Hepatocyte (in vitro differentiated cells): ENCODE data around the gene KHDRBS2. TPM values are rescaled to one million over a fixed set of nuclear protein-coding genes. Genes with fewer than 3 reads are reported as not detected.

ENCODE experiments used
- DNase-seq: peaks from one replicate; pipeline ENCODE4 v3.0.0-alpha.2; 2016; ENCODE audit warnings: low spot score
- H2AFZ ChIP-seq: fragments of 200-600 bp; sonication (generic); 2 replicates; pipeline ENCODE4 v1.6.0; 2016; ENCODE audit warnings: antibody characterized with exemption, mild to moderate bottlenecking
- H3K27ac ChIP-seq: fragments of 200-600 bp; sonication (generic); 2 replicates; pipeline ENCODE4 v1.5.1; 2016; ENCODE audit warnings: mild to moderate bottlenecking
- H3K27me3 ChIP-seq: fragments of 200-600 bp; sonication (generic); 2 replicates; pipeline ENCODE4 v1.6.1; 2016
- H3K36me3 ChIP-seq: fragments of 200-600 bp; sonication (generic); replicated peaks from 2 replicates; pipeline ENCODE4 v1.5.1; 2016; ENCODE audit warnings: low read depth; ENCODE audit not compliant: insufficient read depth
- H3K4me1 ChIP-seq: fragments of 200-600 bp; sonication (generic); 2 replicates; pipeline ENCODE4 v1.5.1; 2016; ENCODE audit warnings: mild to moderate bottlenecking, moderate library complexity; ENCODE audit not compliant: insufficient read depth
- H3K4me2 ChIP-seq: fragments of 200-600 bp; sonication (generic); 2 replicates; pipeline ENCODE4 v1.6.0; 2016
- H3K4me3 ChIP-seq: fragments of 200-600 bp; sonication (generic); 2 replicates; pipeline ENCODE4 v1.5.1; 2016; ENCODE audit warnings: mild to moderate bottlenecking
- H3K79me2 ChIP-seq: fragments of 200-600 bp; sonication (generic); 2 replicates; pipeline ENCODE4 v1.6.0; 2017; ENCODE audit warnings: mild to moderate bottlenecking
- H3K9me2 ChIP-seq: fragments of 200-600 bp; sonication (generic); replicated peaks from 2 replicates; pipeline ENCODE4 v1.6.0; 2017; ENCODE audit warnings: mild to moderate bottlenecking; ENCODE audit not compliant: insufficient read depth
- H3K9me3 ChIP-seq: fragments of 200-600 bp; sonication (generic); 2 replicates; pipeline ENCODE4 v1.5.1; 2016; ENCODE audit warnings: low read depth, mild to moderate bottlenecking
- H4K20me1 ChIP-seq: fragments of 200-600 bp; sonication (generic); 2 replicates; pipeline ENCODE4 v1.6.0; 2016; ENCODE audit warnings: mild to moderate bottlenecking; ENCODE audit not compliant: insufficient read depth, poor library complexity, severe bottlenecking
- EZH2 ChIP-seq: fragments of 200-600 bp; sonication (generic); IDR thresholded peaks from 2 replicates; pipeline ENCODE4 v1.6.1; 2016; ENCODE audit warnings: antibody characterized with exemption, mild to moderate bottlenecking, borderline replicate concordance
- EZH2phosphoT487 ChIP-seq: fragments of 200-600 bp; sonication (generic); IDR thresholded peaks from one replicate; pipeline ENCODE4 v1.6.1; 2018; ENCODE audit warnings: antibody characterized with exemption, mild to moderate bottlenecking, low read depth, moderate library complexity; ENCODE audit not compliant: unreplicated experiment, severe bottlenecking
- WGBS: methylation state at CpG from one replicate; pipeline ENCODE4 v1.1.6; 2016; ENCODE audit warnings: low lambda C conversion rate; ENCODE audit errors: missing lambda C conversion rate; 5-methylcytosine and 5-hydroxymethylcytosine counted together
- polyA plus RNA-seq: library from polyadenylated mRNA; unstranded; fragments of >200 nt; fragmentation: Nextera tagmentation; extraction: Ambion mirVana; gene quantifications from 2 replicates; pipeline ENCODE4 v1.2.1, GENCODE V29; 2016
- total RNA-seq: library from RNA; depleted of rRNA; stranded (reverse); fragments of >200 nt; gene quantifications from 2 replicates; pipeline ENCODE4 v1.2.3, GENCODE V29; 2014
- TF ChIP-seq, protein P1 (sequence below): fragments of 200-600 bp; sonication (generic); IDR thresholded peaks from 2 replicates; pipeline ENCODE4 v1.5.1; 2016; ENCODE audit warnings: antibody characterized with exemption, mild to moderate bottlenecking; ENCODE audit not compliant: poor library complexity

KHDRBS2 gene
- total and polyA plus RNA-seq, 2 experiments from 2014 or later = 5.9 to 12.3 TPM

- WGBS = 81% methylated on average over 2 of the region's 2 CpGs
- Histone ChIP-seq H3K36me3 (no peaks in the 10 kb centered on the region), H3K4me3 (no peak overlapping the region), H3K4me2 (no peak overlapping the region), H3K27ac (no peak overlapping the region), H3K27me3 (no peaks in the 10 kb centered on the region), H3K79me2 (no peaks in the 10 kb centered on the region), H2AFZ (no peak overlapping the region), H3K9me2 (no peaks in the 10 kb centered on the region), H3K4me1 (no peaks in the 10 kb centered on the region), H4K20me1 (no peaks in the 10 kb centered on the region), H3K9me3 (no peaks in the 10 kb centered on the region)
- TF ChIP-seq EZH2 = no peak
- TF ChIP-seq EZH2phosphoT487 = no peak
- TF ChIP-seq, protein P1, sequence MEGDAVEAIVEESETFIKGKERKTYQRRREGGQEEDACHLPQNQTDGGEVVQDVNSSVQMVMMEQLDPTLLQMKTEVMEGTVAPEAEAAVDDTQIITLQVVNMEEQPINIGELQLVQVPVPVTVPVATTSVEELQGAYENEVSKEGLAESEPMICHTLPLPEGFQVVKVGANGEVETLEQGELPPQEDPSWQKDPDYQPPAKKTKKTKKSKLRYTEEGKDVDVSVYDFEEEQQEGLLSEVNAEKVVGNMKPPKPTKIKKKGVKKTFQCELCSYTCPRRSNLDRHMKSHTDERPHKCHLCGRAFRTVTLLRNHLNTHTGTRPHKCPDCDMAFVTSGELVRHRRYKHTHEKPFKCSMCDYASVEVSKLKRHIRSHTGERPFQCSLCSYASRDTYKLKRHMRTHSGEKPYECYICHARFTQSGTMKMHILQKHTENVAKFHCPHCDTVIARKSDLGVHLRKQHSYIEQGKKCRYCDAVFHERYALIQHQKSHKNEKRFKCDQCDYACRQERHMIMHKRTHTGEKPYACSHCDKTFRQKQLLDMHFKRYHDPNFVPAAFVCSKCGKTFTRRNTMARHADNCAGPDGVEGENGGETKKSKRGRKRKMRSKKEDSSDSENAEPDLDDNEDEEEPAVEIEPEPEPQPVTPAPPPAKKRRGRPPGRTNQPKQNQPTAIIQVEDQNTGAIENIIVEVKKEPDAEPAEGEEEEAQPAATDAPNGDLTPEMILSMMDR = no peak
- no peak for DNase-seq
Observed at GRCh38 chr6:61835237-61835636, 450.8 kb downstream of the KHDRBS2 start.

DNA sequence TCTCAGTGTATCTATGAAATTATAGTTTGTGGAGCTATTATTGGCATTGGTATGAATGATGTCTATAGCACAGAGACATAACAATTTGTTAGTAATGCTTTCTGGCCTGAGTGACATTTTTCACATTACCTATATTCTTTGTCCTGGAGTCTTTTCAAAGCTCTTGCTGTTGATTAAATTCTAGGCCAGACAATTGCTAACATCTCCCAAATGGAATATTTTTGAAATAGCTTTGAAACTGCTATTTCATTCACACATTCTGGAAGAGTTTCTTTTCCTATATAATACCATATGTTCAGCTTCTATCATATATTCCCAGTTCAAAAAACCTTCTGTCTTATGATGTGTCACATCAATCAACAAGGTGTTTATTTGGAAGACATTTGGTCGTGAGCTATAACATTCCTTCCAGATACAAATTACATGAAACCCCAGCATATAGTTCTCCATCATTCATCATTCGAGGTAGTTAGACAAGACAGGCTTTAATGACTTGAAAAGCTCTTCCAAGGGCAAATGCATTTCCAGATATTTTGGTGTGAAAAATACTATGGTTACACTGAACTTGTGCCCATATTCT is 452.8 kb downstream of the KHDRBS2 start:
- no peaks in the 10 kb centered on the region for H3K79me2 ChIP-seq
- no peaks in the 10 kb centered on the region for H3K4me1 ChIP-seq
- H3K9me3 ChIP-seq = no peaks in the 10 kb centered on the region
- no peak overlapping the region for H2AFZ ChIP-seq
- no peak overlapping the region for H3K4me3 ChIP-seq
- no peak overlapping the region for H3K27ac ChIP-seq
- H3K27me3 ChIP-seq = no peaks in the 10 kb centered on the region
- H4K20me1 ChIP-seq = no peaks in the 10 kb centered on the region
- WGBS = 84% methylated on average over 2 of the region's 2 CpGs
- no peak for DNase-seq
- no peak overlapping the region for H3K4me2 ChIP-seq
- no peaks in the 10 kb centered on the region for H3K9me2 ChIP-seq
- TF ChIP-seq, protein P1 = no peak
- TF ChIP-seq EZH2 = no peak
- no peak for TF ChIP-seq EZH2phosphoT487
- no peaks in the 10 kb centered on the region for H3K36me3 ChIP-seq

DNA sequence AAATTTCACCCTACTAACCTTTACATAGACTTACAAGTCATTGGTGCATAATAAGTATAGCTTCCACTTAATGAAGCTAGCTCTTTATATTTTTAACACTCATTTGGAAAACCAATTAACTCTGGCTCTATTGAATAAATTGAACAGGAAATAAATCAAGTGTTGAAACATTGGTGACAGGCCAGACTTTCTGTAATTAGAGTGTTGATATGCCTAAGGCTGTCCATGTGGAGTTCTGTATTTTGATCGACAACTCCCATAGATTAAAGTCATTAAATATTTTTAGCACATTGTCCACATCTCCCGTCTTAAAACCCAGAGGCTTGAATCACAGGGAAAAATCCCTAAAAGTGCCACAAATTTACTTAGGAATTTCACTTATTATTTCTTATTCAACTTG is 468.3 kb downstream of the KHDRBS2 start:
- Histone ChIP-seq H3K9me3 (no peaks in the 10 kb centered on the region), H3K9me2 (no peaks in the 10 kb centered on the region), H3K4me1 (no peaks in the 10 kb centered on the region), H3K27me3 (no peaks in the 10 kb centered on the region), H3K4me3 (no peak overlapping the region), H2AFZ (no peak overlapping the region), H3K36me3 (no peaks in the 10 kb centered on the region), H4K20me1 (no peaks in the 10 kb centered on the region), H3K79me2 (no peaks in the 10 kb centered on the region), H3K27ac (no peak overlapping the region), H3K4me2 (no peak overlapping the region)
- TF ChIP-seq EZH2 = no peak
- TF ChIP-seq, protein P1 = no peak
- TF ChIP-seq EZH2phosphoT487 = no peak
- no peak for DNase-seq
- WGBS = 93% methylated on average over 2 of the region's 2 CpGs
